Natural killer cell (primary cell): ENCODE measurements around the gene C17orf50. TPM values are rescaled to one million over a fixed set of nuclear protein-coding genes. Genes with fewer than 3 reads are reported as not detected.

ENCODE experiments used
- ATAC-seq, 3 donors: fragments of 150-1000 bp in 2 of 3; fragments of 200-7000 bp in 1 of 3; cut with Tn5 transposase; 1 replicate in 1 of 3; 2 replicates in 2 of 3; pipeline ENCODE4 v1.10.0; 2021; ENCODE audit warnings: mild to moderate bottlenecking in 2 of 3, moderate library complexity in 2 of 3
- DNase-seq, 2 donors: peaks; one replicate each; pipeline versions ENCODE4 v3.0.0 to v3.0.0-alpha.2; 2013 to 2021; ENCODE audit warnings: mixed read lengths in 1 of 2
- H3K27ac ChIP-seq: one replicate; pipeline ENCODE4 v1.5.1; 2013; ENCODE audit warnings: mild to moderate bottlenecking, low read length
- H3K27me3 ChIP-seq: one replicate; pipeline ENCODE4 v1.6.1; 2013; ENCODE audit warnings: low read length; ENCODE audit not compliant: control insufficient read depth, insufficient read depth
- H3K36me3 ChIP-seq: one replicate; pipeline ENCODE4 v1.6.1; 2013; ENCODE audit warnings: low read length; ENCODE audit not compliant: control insufficient read depth, insufficient read depth
- H3K4me1 ChIP-seq: one replicate; pipeline ENCODE4 v1.6.1; 2013; ENCODE audit warnings: low read length; ENCODE audit not compliant: control insufficient read depth, insufficient read depth
- H3K4me3 ChIP-seq: one replicate; pipeline ENCODE4 v1.5.1; 2013; ENCODE audit warnings: low read length
- H3K9me3 ChIP-seq: one replicate; pipeline ENCODE4 v1.6.1; 2013; ENCODE audit warnings: low read length; ENCODE audit not compliant: control insufficient read depth, insufficient read depth
- H3K27ac Mint-ChIP-seq, 2 donors: one replicate each; pipeline ENCODE4 v1.8.0; 2022; ENCODE audit warnings: mild to moderate bottlenecking in 2 of 2, mixed read lengths in 2 of 2, moderate library complexity in 1 of 2
- H3K27me3 Mint-ChIP-seq, 2 donors: one replicate each; pipeline ENCODE4 v1.8.0; 2022; ENCODE audit warnings: low read depth in 2 of 2, mixed read lengths in 2 of 2
- H3K36me3 Mint-ChIP-seq: one replicate; pipeline ENCODE4 v1.8.0; 2022; ENCODE audit warnings: mixed read lengths
- H3K4me1 Mint-ChIP-seq, 2 donors: one replicate each; pipeline ENCODE4 v1.8.0; 2022; ENCODE audit warnings: mixed read lengths in 2 of 2
- H3K4me3 Mint-ChIP-seq: one replicate; pipeline ENCODE4 v1.8.0; 2022; ENCODE audit warnings: mild to moderate bottlenecking, moderate library complexity, mixed read lengths
- H3K9me3 Mint-ChIP-seq, 2 donors: one replicate each; pipeline ENCODE4 v1.8.0; 2022; ENCODE audit warnings: mixed read lengths in 2 of 2
- CTCF ChIP-seq: fragments of 200-600 bp; IDR thresholded peaks from one replicate; pipeline ENCODE4 v1.8.0; 2022; ENCODE audit warnings: antibody characterized with exemption
- WGBS: methylation state at CpG from one replicate; pipeline ENCODE4 v1.1.7; 2013; ENCODE audit warnings: missing lambda C conversion rate; ENCODE audit not compliant: insufficient coverage; 5-methylcytosine and 5-hydroxymethylcytosine counted together
- intact Hi-C: fragments of 100-400 bp; cut with micrococcal nuclease; formaldehyde crosslinking; loops from one replicate; pipeline ENCODE4 v1.14.2; 2022
- total RNA-seq, 4 donors: library from RNA; stranded (reverse); fragments of 120-200 nt in 1 of 4; gene quantifications; one replicate each; pipeline versions ENCODE4 v1.2.3 to v1.2.4, GENCODE V29; 2013 to 2022

C17orf50 gene
- total RNA-seq, 3 donors from 2014 or later (not counting 1 experiment from before 2014, with no cell fraction given), result not detected

- peaks cover 20 to 21% of the 10 kb centered on the region in 2 donors for H3K27me3 Mint-ChIP-seq
- Histone ChIP-seq H3K9me3 (no peaks in the 10 kb centered on the region), H3K27me3 (peaks cover 3% of the 10 kb centered on the region), H3K4me1 (no peaks in the 10 kb centered on the region), H3K4me3 (no peak overlapping the region), H3K36me3 (no peaks in the 10 kb centered on the region), H3K27ac (no peak overlapping the region)
- ATAC-seq (no peak), DNase-seq (no peak)
- no peaks in the 10 kb centered on the region for H3K4me1 Mint-ChIP-seq
- no peak overlapping the region for H3K27ac Mint-ChIP-seq
- H3K4me3 Mint-ChIP-seq, result no peak overlapping the region
- 62% methylated on average over 3 of the region's 3 CpGs for WGBS
- TF ChIP-seq CTCF, result no peak
- H3K9me3 Mint-ChIP-seq, result no peaks in the 10 kb centered on the region
- no peaks in the 10 kb centered on the region for H3K36me3 Mint-ChIP-seq
- intact Hi-C loops, result no loop called here
These were observed 26.3 kb downstream of the C17orf50 start for GRCh38 chr17:35786941-35787432.

- Histone ChIP-seq H3K27me3 (peaks cover 6% of the 10 kb centered on the region), H3K9me3 (no peaks in the 10 kb centered on the region), H3K4me3 (no peak overlapping the region), H3K27ac (no peak overlapping the region), H3K36me3 (no peaks in the 10 kb centered on the region), H3K4me1 (no peaks in the 10 kb centered on the region)
- no peaks in the 10 kb centered on the region for H3K4me1 Mint-ChIP-seq
- H3K27ac Mint-ChIP-seq, result no peak overlapping the region
- intact Hi-C loops, result no loop called here
- 95% methylated on average over 2 of the region's 2 CpGs for WGBS
- H3K9me3 Mint-ChIP-seq, result no peaks in the 10 kb centered on the region
- no peaks in the 10 kb centered on the region for H3K36me3 Mint-ChIP-seq
- no peak overlapping the region for H3K4me3 Mint-ChIP-seq
- DNase-seq, result no peak
- TF ChIP-seq CTCF, result no peak
- H3K27me3 Mint-ChIP-seq, result peaks cover 30 to 31% of the 10 kb centered on the region in 2 donors
- ATAC-seq, result no peak
These were observed 28.0 kb downstream of the C17orf50 start for GRCh38 chr17:35788477-35789368.

- H3K27ac Mint-ChIP-seq, result no peak overlapping the region
- Histone ChIP-seq H3K27me3 (peaks cover 17% of the 10 kb centered on the region), H3K4me1 (peaks cover 9% of the 10 kb centered on the region), H3K4me3 (no peak overlapping the region), H3K36me3 (no peaks in the 10 kb centered on the region), H3K9me3 (no peaks in the 10 kb centered on the region), H3K27ac (no peak overlapping the region)
- 93% methylated on average over 3 of the region's 3 CpGs for WGBS
- H3K9me3 Mint-ChIP-seq, result no peaks in the 10 kb centered on the region
- H3K36me3 Mint-ChIP-seq, result no peaks in the 10 kb centered on the region
- H3K27me3 Mint-ChIP-seq, result peaks cover 38 to 44% of the 10 kb centered on the region in 2 donors
- DNase-seq (no peak), ATAC-seq (no peak)
- TF ChIP-seq CTCF, result no peak
- no peak overlapping the region for H3K4me3 Mint-ChIP-seq
- intact Hi-C loops, result no loop called here
- peaks cover 0 to 13% of the 10 kb centered on the region in 2 donors for H3K4me1 Mint-ChIP-seq
These were observed 30.2 kb downstream of the C17orf50 start for GRCh38 chr17:35790841-35791240.
